C4-2B (cell line): ENCODE measurements around the gene NTMT1.

Experiments
- CTCF ChIP-seq: fragments of 450-650 bp; conservative IDR thresholded peaks from 2 replicates; pipeline ENCODE4 v1.5.1; 2017; ENCODE audit warnings: mild to moderate bottlenecking
- ZFX ChIP-seq: fragments of 450-650 bp; IDR thresholded peaks from 2 replicates; pipeline ENCODE4 v1.6.1; 2017

GRCh38 chr9:129623331-129623730, 2.6 kb upstream of the NTMT1 start:
- TF ChIP-seq CTCF (no peak), ZFX (no peak)
